Activated effector memory CD4-positive, alpha-beta T cell treated with anti-CD3 and anti-CD28 coated beads, Interleukin-2, amount 50 U/mL, for 16 hours (primary cell): ENCODE measurements around the gene KRTAP1-4.
"Not testable (repeated sequence)": the region's sequence is repeated elsewhere in the genome, so short reads cannot be mapped to it uniquely, and the experiment has no call there.

Experiments used
- DNase-seq: peaks from one replicate; pipeline ENCODE4 v3.0.0-alpha.2; 2020

The KRTAP1-4 gene

GRCh38 chr17:41029633-41030245 is at the start of gene KRTAP1-4:
Gene KRTAP1-4 (minus strand): TSS chr17:41030195. CDS start chr17:41030078, 117 bp downstream.
- no peak for DNase-seq

- no peak for DNase-seq
These were observed 46.8 kb upstream of the KRTAP1-4 start for GRCh38 chr17:41076788-41077187.

GRCh38 chr17:41073676-41074075 is 43.7 kb upstream of the KRTAP1-4 start:
- DNase-seq: no peak

GRCh38 chr17:41071606-41072360 is 41.8 kb upstream of the KRTAP1-4 start:
- DNase-seq: no peak

- no peak for DNase-seq
These were observed 39.0 kb upstream of the KRTAP1-4 start for GRCh38 chr17:41069031-41069430.

- no peak for DNase-seq
These were observed 37.3 kb upstream of the KRTAP1-4 start for GRCh38 chr17:41067281-41067680.

GRCh38 chr17:41065829-41066624 is 36.0 kb upstream of the KRTAP1-4 start, which contains the start of gene KRTAP2-4:
Gene KRTAP2-4 (minus strand): TSS chr17:41065879. CDS start chr17:41065845, 34 bp downstream.
- DNase-seq: no peak

GRCh38 chr17:41065016-41065689 is 35.2 kb upstream of the KRTAP1-4 start:
- DNase-seq: not testable (repeated sequence)

GRCh38 chr17:41064301-41064700 is 34.3 kb upstream of the KRTAP1-4 start:
- DNase-seq: no peak

- DNase-seq: no peak
These were observed 33.5 kb upstream of the KRTAP1-4 start for GRCh38 chr17:41063449-41063848.

- DNase-seq: no peak
These were observed 32.0 kb upstream of the KRTAP1-4 start for GRCh38 chr17:41061964-41062363.

- DNase-seq: no peak
These were observed 30.1 kb upstream of the KRTAP1-4 start, which contains the start of gene KRTAP2-3 for GRCh38 chr17:41060052-41060604. Gene KRTAP2-3 (minus strand): TSS chr17:41060114. CDS start chr17:41060050, 64 bp downstream.

GRCh38 chr17:41059276-41060051 is 29.5 kb upstream of the KRTAP1-4 start:
- not testable (repeated sequence) for DNase-seq

- no peak for DNase-seq
These were observed 28.7 kb upstream of the KRTAP1-4 start for GRCh38 chr17:41058741-41059140.

- no peak for DNase-seq
These were observed 27.6 kb upstream of the KRTAP1-4 start for GRCh38 chr17:41057547-41057946.

GRCh38 chr17:41055130-41055529 is 25.1 kb upstream of the KRTAP1-4 start, which contains the start of gene KRTAP2-2:
Gene KRTAP2-2 (minus strand): TSS chr17:41055230. CDS start chr17:41055211, 19 bp downstream.
- not testable (repeated sequence) for DNase-seq

- not testable (repeated sequence) for DNase-seq
These were observed 24.6 kb upstream of the KRTAP1-4 start for GRCh38 chr17:41054556-41054955.

GRCh38 chr17:41054025-41054424 is 24.0 kb upstream of the KRTAP1-4 start:
- DNase-seq: no peak

- DNase-seq: no peak
These were observed 22.6 kb upstream of the KRTAP1-4 start for GRCh38 chr17:41052566-41052965.

- no peak for DNase-seq
These were observed 19.1 kb upstream of the KRTAP1-4 start for GRCh38 chr17:41049110-41049509.

- DNase-seq: no peak
These were observed 18.4 kb upstream of the KRTAP1-4 start for GRCh38 chr17:41048441-41048840.
